GM12865 (cell line): ENCODE data around the gene JDP2.

Experiments used
- DNase-seq: peaks from one replicate; pipeline ENCODE4 v3.0.0; 2010; ENCODE audit warnings: low read depth
- H3K4me3 ChIP-seq: 2 replicates; pipeline ENCODE4 v1.5.1; 2011; ENCODE audit warnings: mild to moderate bottlenecking, low read depth, low read length, control low read depth
- TF ChIP-seq, protein P1 (sequence below): IDR thresholded peaks from 2 replicates; pipeline ENCODE4 v1.5.1; 2011; ENCODE audit warnings: low read length, control low read depth, low read depth, inconsistent platforms; ENCODE audit not compliant: insufficient read depth; ENCODE audit errors: missing control alignments

Gene JDP2

GRCh38 chr14:75459099-75459741 lies 31.4 kb downstream of the JDP2 start:
- TF ChIP-seq, protein P1, sequence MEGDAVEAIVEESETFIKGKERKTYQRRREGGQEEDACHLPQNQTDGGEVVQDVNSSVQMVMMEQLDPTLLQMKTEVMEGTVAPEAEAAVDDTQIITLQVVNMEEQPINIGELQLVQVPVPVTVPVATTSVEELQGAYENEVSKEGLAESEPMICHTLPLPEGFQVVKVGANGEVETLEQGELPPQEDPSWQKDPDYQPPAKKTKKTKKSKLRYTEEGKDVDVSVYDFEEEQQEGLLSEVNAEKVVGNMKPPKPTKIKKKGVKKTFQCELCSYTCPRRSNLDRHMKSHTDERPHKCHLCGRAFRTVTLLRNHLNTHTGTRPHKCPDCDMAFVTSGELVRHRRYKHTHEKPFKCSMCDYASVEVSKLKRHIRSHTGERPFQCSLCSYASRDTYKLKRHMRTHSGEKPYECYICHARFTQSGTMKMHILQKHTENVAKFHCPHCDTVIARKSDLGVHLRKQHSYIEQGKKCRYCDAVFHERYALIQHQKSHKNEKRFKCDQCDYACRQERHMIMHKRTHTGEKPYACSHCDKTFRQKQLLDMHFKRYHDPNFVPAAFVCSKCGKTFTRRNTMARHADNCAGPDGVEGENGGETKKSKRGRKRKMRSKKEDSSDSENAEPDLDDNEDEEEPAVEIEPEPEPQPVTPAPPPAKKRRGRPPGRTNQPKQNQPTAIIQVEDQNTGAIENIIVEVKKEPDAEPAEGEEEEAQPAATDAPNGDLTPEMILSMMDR, result no peak
- no peak overlapping the region for H3K4me3 ChIP-seq
- DNase-seq, result no peak

DNA sequence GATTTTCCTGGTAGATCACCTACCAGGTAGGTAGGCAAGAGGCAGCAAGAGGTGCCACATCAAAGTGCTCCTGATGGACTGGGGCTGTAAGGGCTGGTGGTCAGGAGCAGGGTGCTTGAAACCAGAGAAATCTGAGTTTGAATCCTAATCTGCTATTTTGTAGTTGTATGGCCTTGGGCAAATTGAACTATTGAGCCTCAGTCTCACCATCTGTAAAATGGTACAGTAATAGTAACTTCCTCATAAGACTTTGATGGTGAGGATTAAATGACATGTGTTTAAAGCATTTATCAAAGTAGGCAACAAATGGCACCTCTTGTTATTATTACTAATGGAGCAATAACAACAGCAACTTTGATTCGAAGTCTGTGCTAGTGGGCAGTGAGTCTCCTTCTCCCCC lies 32.0 kb downstream of the JDP2 start:
- DNase-seq, result no peak
- no peak overlapping the region for H3K4me3 ChIP-seq
- TF ChIP-seq, protein P1, result no peak

- no peak for DNase-seq
- TF ChIP-seq, protein P1, result no peak
- no peak overlapping the region for H3K4me3 ChIP-seq
These were observed 32.6 kb downstream of the JDP2 start for GRCh38 chr14:75460394-75460793.

DNA sequence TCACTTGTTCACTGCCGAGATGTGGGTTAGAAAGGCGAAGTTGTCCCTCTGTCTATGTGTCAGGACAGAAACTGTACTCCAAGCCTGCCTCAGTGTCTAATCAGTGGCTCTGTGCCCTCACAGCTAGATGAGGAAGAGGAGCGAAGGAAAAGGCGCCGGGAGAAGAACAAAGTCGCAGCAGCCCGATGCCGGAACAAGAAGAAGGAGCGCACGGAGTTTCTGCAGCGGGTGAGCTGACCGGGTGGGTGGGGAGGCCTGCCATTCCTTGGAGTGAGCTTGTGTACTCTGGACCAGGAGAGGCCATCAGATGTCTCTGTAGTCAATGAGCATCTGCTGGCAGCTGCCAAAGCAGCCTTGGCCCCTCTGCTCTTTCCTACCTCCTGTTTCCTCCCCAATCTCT lies 33.5 kb downstream of the JDP2 start:
- TF ChIP-seq, protein P1, result no peak
- H3K4me3 ChIP-seq, result no peak overlapping the region
- DNase-seq, result no peak

DNA sequence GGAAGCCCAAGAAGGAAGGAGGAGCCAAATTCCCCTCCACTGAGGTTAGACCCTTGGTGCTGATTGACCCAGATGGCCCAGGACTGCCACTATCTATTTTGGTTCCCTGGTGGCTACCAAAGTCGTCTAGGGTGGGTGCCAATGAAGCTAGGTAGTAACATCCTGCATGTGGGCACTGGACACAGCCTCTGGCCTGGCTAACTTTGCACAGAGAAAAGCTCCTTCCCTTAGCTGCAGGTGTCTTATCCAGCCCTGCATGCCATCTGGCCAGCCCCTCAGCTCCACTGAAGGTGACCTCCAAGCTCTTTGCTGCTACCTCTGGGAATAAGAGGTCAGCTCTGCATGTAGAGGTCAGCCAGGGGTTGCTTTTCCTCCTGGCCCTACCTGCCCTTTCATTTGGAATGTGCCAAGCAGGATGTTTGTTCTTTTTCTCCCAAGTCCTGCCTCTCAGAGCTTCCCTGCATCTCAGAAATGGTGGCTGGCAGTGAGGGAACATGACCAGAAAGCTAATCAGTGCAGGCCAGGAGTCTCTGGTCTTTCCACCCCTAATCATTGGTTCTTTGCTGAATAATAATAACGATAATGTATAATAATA lies 34.0 kb downstream of the JDP2 start:
- TF ChIP-seq, protein P1, result no peak
- DNase-seq, result no peak
- H3K4me3 ChIP-seq, result no peak overlapping the region

DNA sequence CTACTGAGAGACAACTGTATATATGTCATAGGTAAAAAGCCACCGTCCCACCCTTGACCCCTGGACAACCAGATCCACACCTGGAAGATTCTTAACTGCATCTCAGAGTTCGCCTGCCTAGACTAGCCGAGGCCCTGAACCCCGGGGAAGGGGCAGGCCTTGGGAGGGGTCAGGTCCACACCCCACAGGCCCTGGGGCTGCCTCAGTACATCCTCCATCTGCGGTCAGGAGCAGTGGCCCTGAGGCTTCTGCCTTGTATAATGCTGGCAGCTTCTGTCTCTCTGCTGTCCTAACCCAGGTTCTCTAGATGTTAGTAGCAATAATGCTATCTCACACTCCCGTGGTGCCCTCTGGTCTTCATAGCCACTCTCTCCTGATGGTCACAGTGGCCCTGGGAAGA lies 36.8 kb downstream of the JDP2 start:
- TF ChIP-seq, protein P1, result no peak
- no peak for DNase-seq
- H3K4me3 ChIP-seq, result no peak overlapping the region

DNA sequence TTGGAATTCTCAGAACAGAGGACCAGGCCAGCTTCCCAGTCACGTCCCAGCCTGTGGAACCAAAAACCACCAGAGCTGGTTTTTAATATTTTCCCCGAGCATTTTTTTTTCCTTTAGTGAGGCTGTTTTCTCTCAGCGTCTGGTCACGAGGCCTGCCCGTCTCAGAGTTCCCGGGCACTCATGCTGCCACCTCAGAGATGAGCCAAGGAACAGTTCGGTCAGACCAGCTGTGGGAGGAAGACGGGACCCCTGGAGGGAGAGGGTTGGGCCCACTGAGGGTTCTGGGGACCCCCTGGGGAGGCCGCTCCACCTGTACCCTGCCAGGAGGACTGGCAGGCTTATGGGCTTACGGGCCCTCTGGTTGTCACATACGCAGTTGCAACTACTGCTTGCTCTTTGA lies 39.9 kb downstream of the JDP2 start:
- TF ChIP-seq, protein P1, result no peak
- H3K4me3 ChIP-seq, result no peak overlapping the region
- DNase-seq, result no peak
